NCI-H748 treated with DMSO at 0.1 percent for 48 hours (cell line): ENCODE data around the gene GOLGA3.

Source experiments
- DNase-seq: peaks from one replicate; lab custom pipeline; 2025; lab: John Stamatoyannopoulos, UW

GOLGA3 gene

GRCh38 chr12:132747896-132748295, 80.8 kb downstream of the GOLGA3 start:
- no peak for DNase-seq

- no peak for DNase-seq
Measured at GRCh38 chr12:132747395-132747794, 81.3 kb downstream of the GOLGA3 start.

- DNase-seq: no peak
Measured at GRCh38 chr12:132746613-132747012, 82.1 kb downstream of the GOLGA3 start.

- no peak for DNase-seq
Measured at GRCh38 chr12:132743831-132744230, 84.8 kb downstream of the GOLGA3 start.

DNA sequence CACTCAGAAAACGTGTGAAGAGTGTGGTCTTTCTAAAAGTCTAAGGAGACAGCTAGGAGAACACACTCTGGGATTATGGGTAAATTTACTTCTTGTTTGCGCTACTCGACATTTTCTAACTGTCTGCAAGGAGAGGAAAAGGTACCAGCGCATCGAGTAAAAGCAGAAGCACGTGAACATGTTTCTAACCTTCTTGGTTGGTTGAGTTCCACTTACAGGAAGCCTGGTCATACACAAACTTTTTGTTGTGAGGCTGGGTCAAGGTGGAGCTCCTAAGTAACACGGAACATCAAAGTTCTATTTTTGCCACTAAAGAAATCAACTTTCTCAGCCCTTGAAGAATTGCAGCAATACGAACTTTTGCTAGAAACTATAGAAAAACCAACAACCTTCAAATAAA, 87.0 kb downstream of the GOLGA3 start:
- DNase-seq: no peak

GRCh38 chr12:132740652-132741051, 88.0 kb downstream of the GOLGA3 start:
- DNase-seq: no peak

- no peak for DNase-seq
Measured at GRCh38 chr12:132740313-132740646, 88.4 kb downstream of the GOLGA3 start.

DNA sequence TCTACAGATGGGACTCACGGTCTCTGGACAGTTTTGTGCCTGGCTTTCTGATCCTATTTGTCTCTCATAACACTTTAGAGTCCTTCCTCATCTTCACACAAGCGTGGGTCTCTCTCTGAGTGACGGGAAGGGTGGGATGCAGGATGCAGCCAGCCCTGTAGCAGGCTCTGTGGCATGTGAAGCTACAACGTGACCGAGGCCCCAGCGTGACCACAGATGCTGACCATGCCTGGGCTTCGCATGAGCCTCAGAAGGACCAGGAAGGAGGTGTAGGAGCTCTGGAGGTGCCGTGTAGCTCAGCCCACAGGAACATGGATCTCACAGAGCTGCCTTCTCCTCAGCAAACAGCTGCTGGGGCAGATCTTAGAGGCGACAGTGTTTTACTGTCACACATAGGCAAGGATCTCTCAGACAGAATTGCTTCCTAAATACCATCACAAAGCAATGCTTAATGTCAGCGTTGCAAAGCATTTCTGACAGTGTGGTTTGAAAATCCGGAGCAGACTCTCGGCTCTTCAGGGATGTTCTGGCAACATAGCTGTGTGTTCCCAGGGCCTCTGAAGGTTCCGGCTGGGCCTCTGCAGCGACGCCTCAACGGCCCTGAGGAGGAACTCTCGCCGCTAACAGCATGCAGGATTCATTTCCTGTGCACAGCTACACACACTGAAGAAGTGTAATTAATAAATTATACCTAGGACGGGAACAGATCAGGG, 88.9 kb downstream of the GOLGA3 start:
- DNase-seq: no peak

GRCh38 chr12:132736913-132737312, 91.8 kb downstream of the GOLGA3 start:
- no peak for DNase-seq

DNA sequence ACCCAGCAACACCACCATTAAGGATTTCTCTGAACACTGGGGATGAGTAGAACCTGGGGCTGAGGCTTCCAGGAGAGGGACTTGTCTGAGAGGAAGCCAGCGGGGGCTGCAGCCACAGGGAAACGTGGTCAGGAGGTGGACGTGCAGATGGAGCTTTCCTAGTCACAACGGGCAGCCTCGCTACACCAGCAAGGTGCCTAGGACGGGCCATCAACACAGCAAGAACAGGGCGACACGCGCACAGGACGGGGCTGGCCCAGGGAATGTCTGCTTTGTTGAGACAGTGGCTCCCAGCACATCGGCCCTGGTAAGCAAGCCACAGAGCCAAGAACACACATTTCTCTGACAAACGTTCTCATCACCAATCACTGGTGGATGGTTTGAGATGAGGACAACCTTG, 92.3 kb downstream of the GOLGA3 start:
- DNase-seq: no peak

DNA sequence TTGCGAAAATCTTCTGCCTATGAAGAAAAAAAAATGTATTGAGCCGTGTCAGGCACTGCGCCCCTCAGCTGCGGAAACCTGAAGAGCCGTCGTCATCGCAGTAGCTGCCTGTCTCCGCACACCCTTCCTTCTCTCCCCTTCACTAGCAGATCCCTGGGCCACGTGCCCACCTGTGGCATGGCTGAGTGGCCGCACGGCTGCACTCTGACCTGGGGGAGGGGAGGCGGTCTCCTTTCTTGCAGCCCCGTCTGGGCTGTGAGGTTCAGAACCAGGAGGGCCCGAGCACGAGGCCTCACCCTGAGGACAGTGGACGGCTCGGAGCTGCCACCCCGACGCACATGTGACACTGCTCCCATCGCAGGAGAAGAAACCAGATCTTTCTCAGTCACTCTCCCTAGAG, 93.2 kb downstream of the GOLGA3 start:
- DNase-seq: no peak

DNA sequence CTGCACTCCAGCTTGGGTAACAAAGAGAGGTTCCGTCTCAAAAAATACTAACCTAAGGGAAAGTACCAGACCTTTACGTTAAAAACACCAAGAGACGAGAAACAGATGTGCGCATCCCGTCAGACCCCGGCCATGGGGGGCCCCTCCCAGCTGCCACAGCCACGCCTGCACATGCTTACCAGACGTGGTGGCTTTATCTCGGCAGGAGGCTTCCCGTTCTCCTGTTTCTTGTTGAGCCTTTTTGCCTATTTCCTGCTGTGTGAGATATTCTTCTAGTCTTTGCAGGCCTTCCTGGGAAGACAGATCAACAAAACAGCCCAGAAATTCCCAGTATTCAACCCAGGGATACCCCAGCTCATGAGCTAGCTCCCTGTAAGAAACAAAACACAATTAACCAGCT, 94.5 kb downstream of the GOLGA3 start:
- no peak for DNase-seq

DNA sequence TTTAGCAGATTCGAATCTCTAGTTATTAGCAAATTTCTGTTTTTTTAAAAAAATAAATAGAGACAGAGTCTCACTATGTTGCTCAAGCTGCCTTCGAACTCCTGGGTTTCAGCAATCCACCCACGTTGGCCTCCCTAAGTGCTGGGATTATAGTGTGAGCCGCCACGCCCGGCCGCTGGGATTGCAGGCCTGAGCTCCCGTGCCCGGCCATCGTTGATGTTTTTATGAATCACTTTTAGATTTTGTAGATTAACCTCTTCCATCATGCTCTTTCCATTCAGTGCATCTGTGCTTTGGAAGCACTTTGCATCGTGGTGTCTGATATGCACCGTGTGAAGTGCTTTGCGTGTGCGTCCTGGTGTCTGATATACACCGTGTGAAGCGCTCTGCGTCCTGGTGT, 97.1 kb downstream of the GOLGA3 start:
- DNase-seq: no peak

GRCh38 chr12:132730353-132730752, 98.3 kb downstream of the GOLGA3 start:
- no peak for DNase-seq

GRCh38 chr12:132729541-132730320, 98.9 kb downstream of the GOLGA3 start:
- no peak for DNase-seq

GRCh38 chr12:132728502-132728901, 100.2 kb downstream of the GOLGA3 start:
- no peak for DNase-seq

GRCh38 chr12:132727091-132727794, 101.4 kb downstream of the GOLGA3 start:
- no peak for DNase-seq

DNA sequence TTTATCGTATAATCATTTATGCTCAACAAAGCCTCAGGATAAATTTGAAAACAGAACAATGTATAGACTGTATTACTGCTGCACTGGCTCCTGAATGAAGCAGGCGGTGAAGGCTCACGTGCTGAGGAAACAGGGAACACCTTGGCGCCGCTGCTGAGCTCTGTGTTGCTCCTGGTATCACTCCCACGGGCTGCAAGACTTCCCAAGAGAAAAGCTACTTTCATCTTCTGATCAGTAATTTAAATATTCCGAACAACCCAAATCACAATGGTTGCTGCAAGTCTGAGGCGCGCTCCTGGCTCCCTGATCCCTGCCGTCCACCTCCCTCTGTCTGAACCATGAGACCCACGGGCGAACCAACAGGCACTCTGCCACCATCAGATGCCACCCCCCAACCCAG, 102.3 kb downstream of the GOLGA3 start:
- DNase-seq: no peak

DNA sequence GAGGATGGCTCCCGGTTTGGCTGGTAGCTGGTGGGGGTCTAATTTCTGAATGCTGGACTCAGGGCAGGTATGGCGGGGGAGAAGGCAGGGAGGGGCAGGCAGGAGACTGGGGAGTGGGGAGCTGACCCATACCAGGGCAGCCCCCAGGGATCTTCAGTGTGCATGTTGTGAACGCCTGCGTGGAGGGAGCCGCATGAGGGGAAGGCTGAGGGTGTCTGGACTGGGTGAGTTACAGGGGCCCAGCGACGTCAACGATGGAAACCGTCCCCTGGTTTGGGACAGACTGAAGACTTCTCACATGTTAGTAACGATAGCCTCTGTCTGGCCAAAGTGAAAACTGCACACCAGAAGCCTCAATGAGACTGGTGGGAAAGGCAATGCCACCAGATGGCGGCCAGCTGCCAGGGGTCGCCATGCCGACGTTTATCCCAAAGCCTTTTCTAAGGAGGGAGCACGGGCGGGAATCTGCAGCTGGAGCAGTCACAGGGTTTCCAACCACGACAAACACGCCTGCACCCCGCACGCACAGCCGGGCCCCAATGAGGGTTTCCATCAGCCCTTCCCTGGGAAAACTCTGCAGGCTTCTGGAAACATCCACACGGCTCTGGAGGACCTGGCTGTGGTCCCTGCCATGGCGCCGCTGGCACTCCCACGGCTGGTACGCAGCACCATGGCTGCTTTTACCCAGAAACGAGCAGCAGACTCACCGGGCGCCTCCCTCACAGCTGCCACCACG, 104.0 kb downstream of the GOLGA3 start:
- no peak for DNase-seq

DNA sequence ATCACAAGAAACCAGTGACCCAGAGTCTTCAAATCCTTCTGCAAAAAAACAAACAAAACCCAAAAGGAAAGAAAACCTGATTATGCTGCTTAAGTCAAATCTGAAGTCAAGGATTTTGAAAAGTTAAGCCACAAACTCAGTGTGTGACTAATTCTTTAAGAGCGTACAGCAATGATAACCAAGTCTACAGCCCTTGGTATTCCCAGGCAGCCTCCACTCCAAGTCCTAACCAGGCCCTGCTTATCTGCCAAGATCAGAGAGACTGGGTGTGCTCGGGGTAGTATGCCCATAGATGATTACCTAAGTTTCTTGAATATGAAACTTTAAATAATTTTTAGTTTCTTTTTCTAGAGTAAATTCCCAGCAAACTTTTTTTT, 104.9 kb downstream of the GOLGA3 start:
- DNase-seq: no peak

DNA sequence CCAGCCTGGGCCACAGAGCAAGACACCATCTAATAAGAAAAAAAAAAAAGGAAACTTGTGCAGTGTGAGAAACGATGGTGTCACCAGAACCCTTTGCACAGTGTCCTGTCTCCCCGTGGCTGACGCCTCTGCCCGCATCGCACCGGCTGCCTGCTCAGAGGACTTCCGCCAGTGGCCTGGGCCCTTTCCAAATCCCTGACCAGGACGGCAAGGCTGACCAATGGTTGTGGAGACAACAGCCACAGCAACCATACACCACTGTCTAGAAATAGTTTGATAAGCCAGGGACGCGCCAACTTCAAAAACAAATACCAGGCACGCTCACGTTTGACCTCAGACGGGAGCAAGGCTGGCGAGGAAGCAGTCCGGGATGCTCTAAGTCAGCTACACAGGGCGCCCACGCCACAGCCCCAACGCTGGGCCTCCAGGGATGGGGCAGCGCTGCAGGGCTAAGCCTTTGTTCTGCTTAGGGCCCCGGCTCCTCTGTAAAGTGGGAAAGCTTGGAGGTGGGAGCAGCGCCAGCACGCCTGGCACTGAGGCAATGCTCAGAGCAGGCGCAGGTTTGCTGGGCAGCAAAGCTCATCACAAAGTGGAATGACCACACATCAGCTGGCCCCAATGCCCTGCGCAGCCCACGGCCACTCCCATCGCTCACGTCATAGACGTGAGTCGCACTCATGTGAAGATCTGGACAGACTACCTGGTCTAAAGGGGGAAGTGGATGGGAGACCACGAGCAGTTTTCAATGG, 105.5 kb downstream of the GOLGA3 start:
- no peak for DNase-seq
